Smooth muscle cell of the brain vasculature (primary cell): ENCODE results near the gene UNCX.

Source experiments
- DNase-seq: peaks from one replicate; pipeline ENCODE4 v3.0.0-alpha.2; 2012; ENCODE audit warnings: low read depth, low spot score

The UNCX gene

DNA sequence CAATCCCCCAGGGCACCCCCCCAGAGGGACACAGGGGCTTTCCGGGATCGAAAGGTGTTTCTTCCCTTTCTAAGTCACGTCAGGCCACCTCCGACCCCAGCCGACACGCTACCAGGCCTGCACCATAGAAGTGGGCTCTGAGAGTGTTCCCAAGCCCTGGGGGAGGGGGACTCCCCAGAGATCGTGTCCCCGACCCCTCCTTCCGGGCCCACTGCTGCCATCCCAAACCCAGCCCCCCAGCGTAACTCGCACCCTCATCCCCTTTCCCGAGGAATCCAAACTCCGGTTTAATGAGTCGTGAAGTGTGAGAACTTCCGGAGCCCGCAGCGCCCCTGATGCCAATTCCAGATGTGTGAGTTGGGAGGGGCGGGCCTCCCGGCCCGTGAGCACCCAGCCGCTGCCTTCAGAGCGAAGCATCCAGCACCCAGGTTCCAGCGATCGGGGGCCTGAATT, 11.3 kb downstream of the UNCX start:
- no peak for DNase-seq

- no peak for DNase-seq
Measured at GRCh38 chr7:1244700-1245523, 12.2 kb downstream of the UNCX start.

- no peak for DNase-seq
Measured at GRCh38 chr7:1245524-1246050, 12.9 kb downstream of the UNCX start.

GRCh38 chr7:1246160-1246870, 13.6 kb downstream of the UNCX start:
- DNase-seq, result no peak

- DNase-seq, result no peak
Measured at GRCh38 chr7:1246871-1247526, 14.3 kb downstream of the UNCX start.

GRCh38 chr7:1247527-1248041, 14.9 kb downstream of the UNCX start:
- no peak for DNase-seq

GRCh38 chr7:1248143-1248915, 15.7 kb downstream of the UNCX start:
- no peak for DNase-seq

- no peak for DNase-seq
Measured at GRCh38 chr7:1248916-1249581, 16.4 kb downstream of the UNCX start.

DNA sequence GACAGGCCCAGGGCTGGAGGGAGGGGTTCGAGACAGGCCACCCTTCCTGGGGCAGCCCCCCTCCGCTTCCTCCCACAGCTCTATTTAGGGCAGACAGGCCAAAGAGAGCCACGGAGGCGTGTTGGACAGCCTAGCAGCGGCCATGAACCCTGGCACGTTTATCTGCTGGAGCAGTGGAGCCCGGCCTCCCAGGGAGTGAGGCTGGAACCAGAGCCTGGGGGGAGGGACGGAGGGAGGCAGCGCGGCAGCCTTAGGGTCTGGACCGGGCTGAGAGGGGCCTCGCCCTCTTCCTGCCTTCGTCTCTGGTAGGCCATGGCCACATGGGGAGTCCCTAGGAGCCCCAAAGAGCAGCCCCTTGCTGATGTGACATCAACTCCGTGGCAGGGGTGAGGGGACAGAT, 17.1 kb downstream of the UNCX start:
- no peak for DNase-seq

GRCh38 chr7:1250901-1251300, 18.2 kb downstream of the UNCX start:
- DNase-seq, result no peak

DNA sequence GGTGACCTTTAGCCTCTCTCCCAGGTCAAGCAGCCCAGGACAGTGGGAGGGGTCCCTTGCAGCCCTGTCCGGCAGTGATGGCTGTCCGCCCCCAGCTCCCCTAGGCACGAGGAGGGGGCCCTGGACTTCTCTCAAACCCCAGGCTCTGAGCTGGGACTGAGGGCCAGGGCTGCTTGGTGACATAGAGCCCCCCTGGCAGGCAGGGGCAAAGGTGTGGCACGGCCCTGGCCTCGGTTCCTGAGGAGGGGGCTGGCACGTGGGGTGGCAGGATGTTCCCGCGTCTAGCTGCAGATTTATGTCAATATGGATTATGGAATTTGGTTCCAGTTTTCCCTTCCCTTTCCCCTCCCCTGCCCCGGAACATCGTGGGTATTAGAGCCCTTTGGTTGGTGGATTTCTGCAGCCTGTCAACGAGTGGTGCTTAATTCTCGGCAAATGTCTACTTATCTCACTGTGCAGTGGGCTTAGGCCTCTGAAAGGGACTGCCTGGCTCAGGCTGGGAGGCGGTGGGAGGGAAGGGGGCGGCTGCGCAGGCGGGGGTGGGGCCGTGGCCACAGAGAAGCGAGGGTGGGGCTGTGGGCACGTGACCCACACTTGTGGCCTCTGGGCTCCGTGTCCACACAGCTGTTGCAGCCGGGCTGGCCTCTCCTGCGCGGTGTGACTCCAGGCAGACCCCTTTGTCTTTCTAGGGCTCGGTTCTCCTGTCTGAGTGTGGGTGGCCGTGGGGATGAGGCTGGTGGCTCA, 19.3 kb downstream of the UNCX start:
- DNase-seq, result no peak

DNA sequence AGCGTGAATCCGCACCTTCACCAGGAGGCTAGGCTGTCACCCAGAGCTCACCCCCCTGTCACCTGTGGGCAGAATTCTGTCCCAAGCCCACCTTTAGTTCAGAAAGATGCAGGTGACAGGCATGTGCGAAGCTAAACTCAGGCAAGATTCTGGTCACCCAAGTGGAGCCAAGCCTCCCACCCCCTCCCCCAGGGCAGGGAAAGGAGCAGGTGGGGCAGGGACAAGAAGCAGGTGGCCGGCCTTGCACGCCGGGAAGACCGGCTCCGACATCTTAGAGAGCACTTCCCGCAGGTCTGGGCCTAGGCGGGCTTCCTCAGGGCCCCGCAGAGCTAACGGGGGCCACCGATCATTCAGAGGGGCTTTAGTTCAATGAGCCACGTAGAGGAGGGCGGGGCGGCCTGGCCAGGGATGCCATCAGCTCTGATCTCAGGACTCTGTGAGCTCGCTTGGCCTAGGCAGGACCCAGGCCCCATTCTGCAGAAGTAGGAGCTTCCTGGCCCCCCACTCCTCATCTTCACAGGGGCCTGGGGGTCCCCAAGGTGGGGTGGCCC, 19.9 kb downstream of the UNCX start:
- no peak for DNase-seq

- no peak for DNase-seq
Measured at GRCh38 chr7:1253681-1254181, 21.1 kb downstream of the UNCX start.

GRCh38 chr7:1254281-1255079, 21.8 kb downstream of the UNCX start:
- DNase-seq, result no peak

DNA sequence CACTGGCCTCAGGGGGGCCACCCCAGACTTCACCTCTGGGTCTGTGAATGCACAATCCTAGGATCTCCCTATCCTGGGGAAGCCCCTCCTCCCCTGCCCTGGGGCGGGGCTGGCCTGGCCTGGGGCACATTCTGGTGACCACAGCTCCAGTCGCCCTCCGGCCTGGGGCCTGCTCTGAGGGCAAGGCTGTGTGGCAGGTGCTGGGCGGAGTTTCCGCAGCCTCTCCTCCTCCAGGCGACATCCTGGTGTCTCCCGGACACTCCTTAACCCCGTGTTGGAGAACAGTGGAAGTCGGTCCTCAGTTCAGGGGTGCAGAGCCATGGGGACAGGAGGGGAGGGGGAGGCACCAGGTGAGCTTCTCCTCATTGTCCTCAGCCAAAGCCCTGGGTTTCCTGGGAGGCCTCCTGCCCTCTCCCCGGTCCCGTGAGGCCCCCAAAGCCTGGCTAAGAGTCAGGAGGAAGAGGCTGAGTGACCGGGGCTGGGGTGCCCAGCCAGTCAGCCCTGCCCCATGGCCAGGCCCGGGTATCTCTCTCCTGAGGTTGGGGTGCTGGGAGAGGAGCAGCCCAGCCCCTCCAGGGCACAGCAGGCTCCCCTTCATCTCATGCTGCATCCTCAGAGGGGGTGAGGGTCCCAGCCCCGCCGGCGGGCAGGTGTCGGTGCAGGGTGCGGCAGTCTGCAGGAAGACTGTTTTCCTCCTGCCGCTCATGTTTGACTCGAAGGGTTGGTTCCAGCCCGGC, 22.6 kb downstream of the UNCX start:
- no peak for DNase-seq

GRCh38 chr7:1255817-1256340, 23.2 kb downstream of the UNCX start:
- DNase-seq, result no peak

GRCh38 chr7:1256621-1257020, 23.9 kb downstream of the UNCX start:
- DNase-seq, result no peak

- no peak for DNase-seq
Measured at GRCh38 chr7:1257221-1257620, 24.5 kb downstream of the UNCX start.
